ENCODE data around the gene AHCY.
"Not testable (repeated sequence)": the region's sequence is repeated elsewhere in the genome, so short reads cannot be mapped to it uniquely, and the experiment has no call there.

The AHCY gene

GRCh38 chr20:34343458-34344211, 40.5 kb upstream of the AHCY start:
- DNase-seq (ENCODE audit: low read depth): no peak
- H3K4me3 ChIP-seq (replicated peaks; ENCODE audit: low read depth, low read length): no peak overlapping the region
- TF ChIP-seq CTCF (IDR thresholded peaks at IDR 0.05; ENCODE audit: low read length, missing control alignments): no peak

GRCh38 chr20:34341199-34341598, 38.0 kb upstream of the AHCY start:
- not testable (repeated sequence) for DNase-seq (ENCODE audit: low read depth); H3K4me3 ChIP-seq (replicated peaks; ENCODE audit: low read depth, low read length)

- DNase-seq (ENCODE audit: low read depth); H3K4me3 ChIP-seq (replicated peaks; ENCODE audit: low read depth, low read length): not testable (repeated sequence)
Observed at GRCh38 chr20:34340726-34341125, 37.6 kb upstream of the AHCY start.

GRCh38 chr20:34337982-34338726, 35.0 kb upstream of the AHCY start:
- TF ChIP-seq CTCF (IDR thresholded peaks at IDR 0.05; ENCODE audit: low read length, missing control alignments): no peak
- no peak for DNase-seq (ENCODE audit: low read depth)
- no peak overlapping the region for H3K4me3 ChIP-seq (replicated peaks; ENCODE audit: low read depth, low read length)

GRCh38 chr20:34337544-34337943, 34.4 kb upstream of the AHCY start:
- TF ChIP-seq CTCF (IDR thresholded peaks at IDR 0.05; ENCODE audit: low read length, missing control alignments): no peak
- DNase-seq (ENCODE audit: low read depth): no peak
- H3K4me3 ChIP-seq (replicated peaks; ENCODE audit: low read depth, low read length): no peak overlapping the region

GRCh38 chr20:34334654-34335407, 31.7 kb upstream of the AHCY start:
- TF ChIP-seq CTCF (IDR thresholded peaks at IDR 0.05; ENCODE audit: low read length, missing control alignments): no peak
- DNase-seq (ENCODE audit: low read depth): no peak
- no peak overlapping the region for H3K4me3 ChIP-seq (replicated peaks; ENCODE audit: low read depth, low read length)

GRCh38 chr20:34333786-34334185, 30.6 kb upstream of the AHCY start:
- TF ChIP-seq CTCF (IDR thresholded peaks at IDR 0.05; ENCODE audit: low read length, missing control alignments): no peak
- no peak for DNase-seq (ENCODE audit: low read depth)
- no peak overlapping the region for H3K4me3 ChIP-seq (replicated peaks; ENCODE audit: low read depth, low read length)

Measured in fibroblast of pulmonary artery (primary cell).